ENCODE measurements around the gene CSH2.
"Not testable (repeated sequence)": the region's sequence is repeated elsewhere in the genome, so short reads cannot be mapped to it uniquely, and the experiment has no call there.

DNA sequence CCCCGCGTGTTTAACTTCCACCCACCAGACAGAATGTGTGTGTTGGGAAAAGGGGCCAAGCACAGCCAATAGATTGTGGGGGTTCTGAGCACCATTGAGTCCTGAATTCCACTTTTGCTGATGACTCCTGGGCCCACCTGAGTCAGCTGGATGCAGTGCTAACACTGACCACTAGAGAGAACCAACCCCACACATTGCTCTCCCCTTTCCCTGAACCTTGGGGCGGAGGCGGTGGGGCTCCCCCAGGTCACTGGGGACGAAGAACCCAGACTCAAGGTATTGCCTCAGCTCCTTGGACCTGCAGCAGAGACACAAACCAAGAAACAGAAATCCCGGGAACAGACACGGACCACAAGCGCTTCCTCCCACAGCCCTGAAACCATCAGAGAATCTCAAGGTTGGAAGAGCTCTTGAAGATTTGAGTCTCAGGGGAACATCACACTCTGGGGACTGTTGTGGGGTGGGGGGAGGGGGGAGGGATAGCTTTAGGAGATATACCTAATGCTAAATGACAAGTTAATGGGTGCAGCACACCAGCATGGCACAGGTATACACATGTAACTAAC lies 667 bp upstream of the CSH2 start:
- TF ChIP-seq CTCF (tag by site-specific recombination; IDR thresholded peaks at IDR 0.05); BCL11A (tag by site-specific recombination; IDR thresholded peaks at IDR 0.05; ENCODE audit: low read depth); ZNF670 (tag by site-specific recombination; IDR thresholded peaks at IDR 0.05; ENCODE audit: low read depth); ZNF223 (tag by site-specific recombination; IDR thresholded peaks at IDR 0.05); ZNF302 (tag by site-specific recombination; IDR thresholded peaks at IDR 0.05; ENCODE audit: low read depth); REST (tag by site-specific recombination; IDR thresholded peaks at IDR 0.05); ZBTB8A (tag by site-specific recombination; IDR thresholded peaks at IDR 0.05); ZNF184 (tag by site-specific recombination; IDR thresholded peaks at IDR 0.05); YY1 (tag by site-specific recombination; IDR thresholded peaks at IDR 0.05); SALL2 (tag by site-specific recombination; IDR thresholded peaks at IDR 0.05; ENCODE audit: borderline replicate concordance); SCRT1 (tag by site-specific recombination; IDR thresholded peaks at IDR 0.05; ENCODE audit: borderline replicate concordance); ZNF202 (tag by site-specific recombination; IDR thresholded peaks at IDR 0.05; ENCODE audit: borderline replicate concordance); ZSCAN30 (tag by site-specific recombination; IDR thresholded peaks at IDR 0.05); MEIS1 (CRISPR knock-in tag; IDR thresholded peaks at IDR 0.05; ENCODE audit: borderline replicate concordance): not testable (repeated sequence)

Data from HEK293 (cell line).